SIG-M5 treated with dmso at 0.1 percent for 504 hours (cell line): ENCODE data around the gene GPRC5A.

Experiments
- DNase-seq: peaks from one replicate; lab custom pipeline; 2025; ENCODE audit not compliant: unreplicated experiment; lab: John Stamatoyannopoulos, UW

Gene GPRC5A

DNA sequence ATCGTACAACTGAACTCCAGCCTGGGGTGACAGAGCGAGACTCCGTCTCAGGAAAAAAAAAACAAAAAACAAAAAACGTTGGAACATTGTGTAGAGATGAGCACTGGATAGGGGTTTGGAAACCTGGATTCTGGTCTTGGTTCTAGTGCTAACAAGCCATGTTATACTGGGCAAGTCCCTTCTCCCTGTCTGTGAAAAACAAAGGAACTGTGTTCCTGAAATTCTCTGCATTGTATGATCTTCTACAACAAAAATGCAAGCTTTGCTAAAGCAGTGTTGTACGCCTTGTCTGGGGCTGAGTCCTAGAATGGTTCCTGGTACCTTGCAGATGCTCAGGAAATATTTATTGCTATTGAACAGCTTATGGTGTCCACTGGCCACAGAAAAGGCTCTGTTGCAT, 47.2 kb downstream of the GPRC5A start:
- no peak for DNase-seq

DNA sequence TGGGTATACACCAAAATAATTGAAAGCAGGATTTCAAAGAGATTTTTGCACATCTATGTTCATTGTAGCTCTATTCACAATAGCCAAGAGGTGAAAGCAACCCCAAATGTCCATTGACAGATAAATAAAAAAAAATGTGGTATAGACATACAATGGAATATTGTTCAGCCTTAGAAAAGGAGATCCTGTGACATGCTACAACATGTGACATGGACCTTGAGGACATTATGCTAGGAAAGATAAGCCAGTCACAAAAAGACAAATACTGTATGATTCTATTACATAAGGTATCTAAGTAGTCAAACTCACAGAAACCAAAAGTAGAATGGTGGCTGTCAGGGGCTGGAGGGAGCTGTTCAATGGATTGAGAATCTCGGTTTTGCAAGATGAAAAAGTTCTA, 48.5 kb downstream of the GPRC5A start:
- no peak for DNase-seq

DNA sequence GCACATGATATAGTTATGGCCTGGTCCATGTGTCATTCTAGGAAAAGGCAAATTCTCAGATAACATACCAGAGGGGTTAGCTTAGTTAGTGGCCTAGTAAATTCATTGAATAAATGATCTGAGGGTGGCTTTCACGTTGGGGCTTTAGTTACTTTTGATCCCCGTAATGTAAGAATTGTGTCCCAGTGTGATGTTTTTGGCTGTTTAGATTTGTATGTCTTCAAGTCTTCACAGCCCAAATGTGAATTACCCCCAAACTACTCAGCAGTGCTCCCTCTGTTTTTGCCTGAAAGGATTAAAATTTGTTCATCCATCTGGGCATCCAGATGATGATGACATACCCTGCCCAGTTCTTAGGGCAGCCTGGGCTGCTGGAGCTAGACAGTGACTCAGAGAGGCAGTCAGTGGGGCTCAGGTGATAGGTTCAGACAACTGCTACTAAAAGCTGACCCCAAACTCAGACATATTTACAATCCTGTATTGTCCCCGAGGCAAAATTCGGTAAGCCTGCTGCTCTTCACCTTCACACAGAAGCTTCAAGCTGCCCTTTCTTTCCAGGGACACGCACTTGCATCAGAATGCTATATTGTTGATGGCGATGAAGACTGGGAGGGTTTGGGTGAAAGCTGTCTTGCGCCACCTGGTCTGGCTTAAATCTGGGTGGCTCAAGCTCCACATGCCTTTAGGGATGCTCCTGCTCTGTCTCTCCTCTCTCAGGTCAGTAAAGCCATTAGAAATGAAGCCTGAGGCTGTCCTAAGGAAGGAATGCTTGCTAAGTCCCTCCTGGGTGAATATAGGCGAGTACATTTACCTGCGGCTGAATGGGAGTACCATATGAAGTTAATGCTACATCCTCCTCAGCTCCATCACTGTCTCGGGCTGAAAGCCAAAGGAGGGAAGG, 50.3 kb downstream of the GPRC5A start:
- no peak for DNase-seq

DNA sequence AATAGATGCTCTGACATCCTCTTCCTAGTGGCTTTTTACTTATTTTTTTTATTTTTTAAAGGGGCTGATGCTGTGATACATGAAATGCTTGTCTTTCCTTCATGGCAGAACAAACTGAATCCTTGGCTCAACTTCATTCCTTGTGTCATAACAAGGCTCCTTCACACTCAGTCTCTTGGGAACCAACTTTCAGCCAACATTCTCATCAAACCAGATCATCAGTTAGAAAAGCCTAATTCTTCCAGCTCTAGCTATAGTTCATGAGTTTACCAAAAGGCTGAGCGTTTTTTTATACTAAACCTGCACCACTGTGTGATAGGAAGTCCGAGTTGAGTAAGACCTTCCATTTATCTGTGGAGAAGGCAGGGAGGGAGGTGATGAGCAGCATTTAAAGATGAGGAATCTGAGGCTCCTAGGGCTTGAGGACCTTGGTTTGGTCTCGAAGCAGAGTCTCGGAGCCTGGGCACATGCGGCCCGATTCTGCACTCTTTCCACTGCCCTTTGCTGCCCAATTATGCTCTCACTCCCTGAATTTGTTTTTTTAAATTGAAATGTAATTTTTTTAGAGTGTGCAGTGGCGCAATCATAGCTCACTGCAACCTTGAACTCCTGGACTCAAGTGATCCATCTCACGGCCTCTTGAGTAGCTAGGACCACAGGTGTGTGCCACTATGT, 52.4 kb downstream of the GPRC5A start:
- DNase-seq: no peak

DNA sequence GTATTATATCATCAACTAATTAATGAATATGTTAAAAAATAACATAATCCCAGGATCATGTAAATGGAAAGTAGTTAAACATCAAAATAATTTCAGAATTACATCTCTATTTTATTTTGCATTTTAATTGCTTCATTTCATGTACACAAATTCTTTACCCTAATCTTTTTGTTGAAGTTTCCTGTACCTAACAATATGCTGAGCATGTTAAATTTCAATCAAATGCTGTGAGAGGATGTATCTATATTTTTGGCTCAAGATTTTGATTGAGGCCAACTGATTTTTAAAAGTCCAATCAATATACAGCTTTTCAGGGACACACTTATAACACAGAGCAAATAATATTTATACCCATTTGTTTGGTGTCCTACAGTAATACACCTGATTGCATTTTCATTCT, 54.2 kb downstream of the GPRC5A start:
- no peak for DNase-seq

DNA sequence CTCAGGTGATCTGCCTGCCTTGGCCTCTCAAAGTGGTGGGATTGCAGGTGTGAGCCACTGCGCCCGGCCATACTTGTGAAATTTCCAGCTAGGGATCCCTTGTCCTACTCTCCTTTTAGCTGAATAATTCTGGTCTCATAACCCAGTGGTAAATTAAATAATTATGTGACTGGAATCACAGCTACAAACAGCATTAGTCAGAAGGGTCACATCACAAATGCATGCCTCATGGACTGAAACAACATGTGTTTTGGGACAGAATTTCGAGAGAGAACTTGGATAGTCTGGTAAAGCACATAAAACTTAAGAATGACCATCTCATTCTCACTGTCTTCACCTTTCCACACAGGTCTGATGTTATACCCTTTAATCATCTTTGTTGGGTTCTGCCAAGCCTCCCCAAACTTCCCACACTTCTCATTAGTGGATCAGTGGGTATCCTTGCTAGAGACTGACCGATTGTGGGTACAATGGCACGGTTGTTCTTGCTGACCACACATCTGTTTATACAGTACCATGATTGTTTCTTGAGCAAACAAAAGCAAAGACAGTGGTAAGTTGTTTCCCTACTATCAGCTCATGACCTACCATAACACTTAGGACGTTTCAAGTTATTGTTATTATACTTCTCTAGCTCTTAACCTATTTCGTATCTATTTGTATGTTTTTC, 55.5 kb downstream of the GPRC5A start:
- DNase-seq: no peak

DNA sequence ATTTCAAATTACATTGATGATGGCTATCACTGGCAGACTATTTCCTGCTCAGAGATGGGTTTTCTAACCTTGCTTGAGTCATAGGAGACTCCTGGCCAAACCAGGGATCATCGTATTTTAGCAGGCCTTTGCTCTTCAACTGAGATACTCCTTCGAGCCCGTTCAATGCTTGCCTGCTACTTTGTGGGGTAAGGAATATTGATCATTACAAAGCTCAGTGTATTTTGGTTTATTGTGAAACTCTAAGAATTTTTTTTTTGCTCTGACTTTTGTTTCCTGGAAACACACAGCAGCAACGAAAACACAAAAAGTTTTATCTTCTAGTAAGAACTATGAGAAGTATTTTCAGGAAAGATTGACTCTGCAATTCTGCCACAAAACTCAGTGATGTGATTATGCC, 56.5 kb downstream of the GPRC5A start:
- no peak for DNase-seq

DNA sequence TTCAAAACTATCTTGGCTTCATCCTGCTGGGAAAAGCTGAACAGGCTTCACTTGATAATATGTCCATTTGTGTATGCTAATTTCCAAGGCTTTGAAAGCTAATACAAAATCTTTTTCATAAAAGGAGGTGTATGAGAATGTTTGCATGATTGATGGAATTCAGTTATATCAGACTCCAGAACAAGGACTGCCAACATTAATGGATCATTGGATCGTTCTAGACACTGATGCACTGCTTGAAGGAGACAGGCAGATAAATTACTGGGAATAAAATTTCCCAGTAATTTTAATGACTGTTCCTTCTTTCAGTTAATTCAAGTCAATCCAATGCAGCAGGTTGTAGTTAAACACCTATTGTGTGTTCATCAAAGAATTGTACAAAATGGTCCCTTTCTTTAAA, 60.1 kb downstream of the GPRC5A start:
- no peak for DNase-seq

DNA sequence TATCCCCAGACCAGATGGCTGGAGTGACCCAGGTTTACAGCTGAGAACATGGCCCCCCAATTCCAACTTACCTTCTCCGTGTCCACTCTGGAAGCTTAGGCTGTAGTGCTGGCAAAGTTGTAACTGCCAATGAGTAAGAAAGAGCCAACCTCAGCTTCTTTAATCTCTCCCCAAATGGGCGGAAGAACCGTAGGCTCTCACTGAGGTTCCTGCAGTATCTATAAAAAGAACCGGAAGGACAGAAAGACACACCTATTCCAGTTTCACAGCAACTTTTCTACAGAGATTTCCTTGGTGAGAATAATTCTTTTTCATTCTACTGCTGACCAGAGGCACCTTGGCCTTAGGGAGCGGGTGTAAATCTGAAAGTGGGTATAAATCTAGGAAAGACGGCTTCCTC, 60.7 kb downstream of the GPRC5A start, which contains the start of gene GPRC5D:
Gene GPRC5D, minus strand, starts transcription at position 135 of the 400 bp plus-strand sequence. CDS start 1,786 bp downstream, outside the sequence.
- no peak for DNase-seq

DNA sequence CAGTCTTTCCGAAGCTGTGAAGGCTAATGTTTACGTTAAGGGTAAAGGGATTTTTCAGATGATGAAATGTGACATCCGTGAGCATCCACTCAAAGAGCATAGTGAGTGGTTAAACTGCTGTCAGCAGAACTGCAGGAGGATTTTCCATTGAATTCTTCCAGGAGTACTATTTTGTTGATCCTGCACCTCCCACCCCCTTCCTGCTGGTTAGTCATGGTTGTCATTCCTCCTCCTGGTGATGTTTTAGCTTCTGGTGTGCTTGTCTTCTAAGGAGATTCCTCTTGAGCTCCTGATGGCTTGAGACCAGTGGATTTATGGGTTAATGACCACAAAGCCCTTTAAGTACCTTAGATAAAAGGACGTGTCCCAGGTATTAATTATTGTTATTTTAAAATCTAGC, 63.0 kb downstream of the GPRC5A start:
- no peak for DNase-seq

DNA sequence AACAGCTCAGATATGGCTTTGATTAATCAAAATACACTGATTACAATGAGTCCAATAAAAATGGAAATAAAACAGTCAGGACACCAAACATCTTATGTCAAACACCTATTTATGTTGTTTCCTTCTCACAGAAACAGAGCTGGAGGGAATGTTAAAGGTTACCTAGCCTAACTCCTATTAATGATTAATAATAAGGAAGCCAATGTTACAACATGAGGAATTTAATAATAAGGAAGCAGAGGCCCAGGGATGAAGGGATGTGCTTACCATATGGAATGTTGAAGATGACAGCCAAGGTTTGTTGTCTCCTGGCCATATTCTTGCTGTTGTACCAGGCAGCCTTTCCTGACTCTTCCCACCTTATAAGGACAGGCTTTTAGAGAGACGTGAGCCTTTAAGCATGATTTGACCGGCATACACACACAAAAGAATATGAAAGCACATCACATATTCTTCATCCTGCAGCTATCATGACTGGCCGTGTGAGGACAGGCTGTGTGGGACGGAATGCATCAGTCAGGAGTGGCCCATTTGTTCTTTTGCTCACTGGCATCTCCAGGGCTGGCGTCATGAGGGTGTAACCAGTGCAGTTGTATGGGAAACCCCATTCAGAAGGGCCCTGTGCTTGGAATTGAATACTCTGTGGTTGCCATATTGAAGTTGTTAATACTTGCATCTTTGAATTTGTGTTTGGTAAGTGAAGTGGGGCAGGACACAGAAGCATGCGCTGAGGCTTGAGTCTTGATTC, 63.7 kb downstream of the GPRC5A start:
- no peak for DNase-seq

DNA sequence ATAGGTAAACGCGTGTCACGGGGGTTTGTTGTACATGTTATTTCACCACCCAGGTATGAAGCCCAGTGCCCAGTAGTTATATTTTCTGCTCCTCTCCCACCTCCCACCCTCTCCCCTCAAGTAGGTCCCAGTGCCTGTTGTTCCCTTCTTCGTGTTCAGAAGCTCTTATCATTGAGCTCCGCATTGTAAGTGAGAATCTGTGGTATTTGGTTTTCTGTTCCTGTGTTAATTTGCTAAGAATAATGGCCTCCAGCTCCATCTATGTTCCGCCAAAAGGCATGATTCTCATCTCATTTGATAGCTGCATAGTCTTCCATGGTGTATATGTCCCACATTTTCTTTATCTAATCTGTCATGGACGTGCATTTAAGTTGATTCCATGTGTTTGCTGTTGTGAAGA, 67.5 kb downstream of the GPRC5A start:
- DNase-seq: no peak

DNA sequence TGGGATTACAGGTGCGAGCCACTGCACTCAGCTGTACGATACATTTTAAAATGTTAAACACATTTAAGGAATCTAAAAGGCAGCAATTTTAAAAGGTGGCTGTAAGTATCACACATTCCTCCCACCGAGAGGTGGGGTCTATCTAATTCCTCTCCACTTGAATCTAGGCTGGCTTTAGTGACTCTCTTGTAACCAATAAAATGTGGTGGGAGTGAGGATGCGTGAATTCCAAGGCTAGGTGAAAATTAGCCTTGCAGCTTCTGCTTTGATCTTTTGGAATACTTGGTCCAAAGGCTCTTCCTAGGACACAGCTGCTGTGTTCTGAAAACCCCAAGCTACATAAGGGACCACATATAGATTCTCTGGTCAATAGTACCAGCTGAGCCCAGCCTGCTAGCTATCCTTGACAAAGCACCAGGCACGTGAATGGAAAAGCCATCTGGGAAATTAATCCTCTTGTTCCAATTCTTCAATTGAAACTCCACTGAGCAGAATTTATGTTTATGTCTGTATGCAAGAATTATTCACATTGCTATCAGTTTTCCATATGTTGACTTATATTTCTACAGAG, 69.4 kb downstream of the GPRC5A start:
- no peak for DNase-seq

DNA sequence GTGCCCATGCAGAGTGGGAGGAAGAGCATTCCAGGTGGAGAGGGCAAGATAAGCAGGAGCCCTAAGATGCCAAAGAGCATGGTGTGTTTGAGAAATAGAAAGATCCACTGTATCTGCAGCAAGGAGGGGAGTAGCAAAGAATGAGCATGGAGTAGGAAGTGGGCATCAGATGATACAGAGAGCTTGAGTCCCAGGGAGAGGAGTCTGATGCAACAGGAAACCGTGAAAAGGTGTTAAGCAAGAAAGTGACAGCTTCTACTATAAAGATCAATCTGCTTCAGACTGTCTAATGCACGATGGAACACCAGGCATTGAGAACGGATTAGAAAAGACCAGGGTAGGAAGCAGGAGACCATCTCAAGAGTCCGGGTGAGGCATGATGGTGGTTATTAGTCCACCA, 72.9 kb downstream of the GPRC5A start:
- peak; percentile 86 for DNase-seq

DNA sequence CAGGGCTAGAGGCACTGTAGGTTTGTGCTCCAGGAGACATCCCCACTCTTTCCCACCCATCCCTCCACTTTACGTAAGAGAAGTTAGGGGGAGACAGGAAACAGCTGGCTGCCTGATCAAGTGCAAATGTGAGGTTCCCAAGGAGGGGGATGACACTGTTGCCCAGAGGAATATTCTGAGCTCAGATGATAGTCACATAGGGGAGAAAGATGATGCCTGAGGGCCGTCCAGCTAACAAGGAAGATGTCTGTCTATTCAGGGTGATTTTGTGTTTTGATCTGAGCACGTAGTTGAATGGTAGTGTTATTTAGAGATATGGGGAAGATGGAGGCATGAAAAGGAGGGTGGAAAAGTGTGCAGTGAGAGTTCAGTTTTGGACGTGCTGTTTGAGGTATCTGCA, 74.5 kb downstream of the GPRC5A start:
- DNase-seq: no peak
